Measurements from ENCODE around the gene PDE7B. TPM values are rescaled to one million over a fixed set of nuclear protein-coding genes. Genes with fewer than 3 reads are reported as not detected.

The PDE7B gene
- total RNA-seq, 2 donors from 2014 or later: 9.0 to 11.2 TPM

DNA sequence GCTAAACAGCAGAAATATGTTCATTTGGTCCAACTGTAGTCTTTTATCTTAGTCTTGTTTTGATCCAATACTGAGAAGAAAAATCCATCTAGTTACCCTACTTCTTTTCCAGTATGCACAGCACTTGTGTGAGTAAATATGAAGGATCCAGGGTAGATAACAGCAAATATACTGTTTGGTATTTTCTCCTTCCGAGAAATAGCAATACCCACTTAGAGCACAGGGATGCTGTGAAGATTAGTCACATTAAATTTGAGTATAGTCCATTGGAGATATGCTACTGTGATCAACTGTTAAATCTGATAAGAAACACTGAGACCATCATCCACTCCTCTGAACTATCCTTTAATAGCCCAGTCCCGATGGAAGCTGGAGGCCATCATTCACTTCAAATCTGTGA is 145.2 kb downstream of the PDE7B start:
- DNase-seq (ENCODE audit: low spot score): no peak
- Histone ChIP-seq H3K27me3 (no peaks in the 10 kb centered on the region), H3K27ac (no peak overlapping the region), H3K4me3 (no peak overlapping the region), H3K4me1 (no peaks in the 10 kb centered on the region), H3K36me3 (no peaks in the 10 kb centered on the region), H3K9me3 (peaks cover 0 to 10% of the 10 kb centered on the region in 2 donors)
- TF ChIP-seq, protein P1, sequence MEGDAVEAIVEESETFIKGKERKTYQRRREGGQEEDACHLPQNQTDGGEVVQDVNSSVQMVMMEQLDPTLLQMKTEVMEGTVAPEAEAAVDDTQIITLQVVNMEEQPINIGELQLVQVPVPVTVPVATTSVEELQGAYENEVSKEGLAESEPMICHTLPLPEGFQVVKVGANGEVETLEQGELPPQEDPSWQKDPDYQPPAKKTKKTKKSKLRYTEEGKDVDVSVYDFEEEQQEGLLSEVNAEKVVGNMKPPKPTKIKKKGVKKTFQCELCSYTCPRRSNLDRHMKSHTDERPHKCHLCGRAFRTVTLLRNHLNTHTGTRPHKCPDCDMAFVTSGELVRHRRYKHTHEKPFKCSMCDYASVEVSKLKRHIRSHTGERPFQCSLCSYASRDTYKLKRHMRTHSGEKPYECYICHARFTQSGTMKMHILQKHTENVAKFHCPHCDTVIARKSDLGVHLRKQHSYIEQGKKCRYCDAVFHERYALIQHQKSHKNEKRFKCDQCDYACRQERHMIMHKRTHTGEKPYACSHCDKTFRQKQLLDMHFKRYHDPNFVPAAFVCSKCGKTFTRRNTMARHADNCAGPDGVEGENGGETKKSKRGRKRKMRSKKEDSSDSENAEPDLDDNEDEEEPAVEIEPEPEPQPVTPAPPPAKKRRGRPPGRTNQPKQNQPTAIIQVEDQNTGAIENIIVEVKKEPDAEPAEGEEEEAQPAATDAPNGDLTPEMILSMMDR (IDR thresholded peaks at IDR 0.05): no peak

DNA sequence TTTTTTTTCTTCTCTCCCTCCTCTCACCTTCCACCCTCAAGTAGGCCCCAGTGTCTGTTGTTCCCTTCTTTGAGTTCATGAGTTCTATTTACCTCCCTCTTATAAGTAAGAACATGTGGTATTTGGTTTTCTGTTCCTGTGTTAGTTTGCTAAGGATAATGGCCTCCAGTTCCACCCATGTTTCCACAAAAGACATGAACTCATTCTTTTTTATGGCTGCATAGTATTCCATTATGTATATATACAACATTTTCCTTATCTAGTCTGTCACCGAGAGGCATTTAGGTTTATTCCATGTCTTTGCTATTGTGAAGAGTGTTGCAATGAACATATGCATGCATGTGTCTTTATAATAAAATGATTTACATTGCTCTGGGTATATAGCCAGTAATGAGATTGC is 147.9 kb downstream of the PDE7B start:
- Histone ChIP-seq H3K4me1 (no peaks in the 10 kb centered on the region), H3K27ac (no peak overlapping the region), H3K9me3 (peaks cover 0 to 10% of the 10 kb centered on the region in 2 donors), H3K4me3 (no peak overlapping the region), H3K36me3 (no peaks in the 10 kb centered on the region), H3K27me3 (no peaks in the 10 kb centered on the region)
- TF ChIP-seq, protein P1 (IDR thresholded peaks at IDR 0.05): no peak
- no peak for DNase-seq (ENCODE audit: low spot score)

DNA sequence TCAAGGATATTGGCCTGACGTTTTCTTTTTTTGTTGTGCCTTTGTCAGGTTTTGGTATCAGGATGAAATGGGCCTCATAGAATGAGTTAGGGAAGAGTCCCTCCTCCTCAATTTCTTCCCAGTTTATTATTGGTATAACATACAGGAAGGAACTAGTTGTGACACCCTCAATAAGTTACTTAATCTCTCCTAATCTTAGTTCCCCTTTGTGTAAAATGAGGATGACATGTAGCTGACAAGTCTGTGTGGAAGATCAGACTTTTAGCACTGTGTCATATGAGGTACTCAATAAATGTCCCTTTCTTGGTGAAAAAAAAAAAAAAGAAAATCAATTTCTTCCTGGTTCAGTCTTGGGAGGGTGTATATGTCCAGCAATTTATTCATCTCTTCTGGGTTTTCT is 155.8 kb downstream of the PDE7B start:
- peaks cover 0 to 11% of the 10 kb centered on the region in 2 donors for H3K4me1 ChIP-seq
- H3K27me3 ChIP-seq: no peaks in the 10 kb centered on the region
- no peak overlapping the region for H3K4me3 ChIP-seq
- TF ChIP-seq, protein P1 (IDR thresholded peaks at IDR 0.05): no peak
- H3K9me3 ChIP-seq: peaks cover 0 to 10% of the 10 kb centered on the region in 2 donors
- DNase-seq (ENCODE audit: low spot score): no peak
- no peaks in the 10 kb centered on the region for H3K36me3 ChIP-seq
- no peak overlapping the region for H3K27ac ChIP-seq

DNA sequence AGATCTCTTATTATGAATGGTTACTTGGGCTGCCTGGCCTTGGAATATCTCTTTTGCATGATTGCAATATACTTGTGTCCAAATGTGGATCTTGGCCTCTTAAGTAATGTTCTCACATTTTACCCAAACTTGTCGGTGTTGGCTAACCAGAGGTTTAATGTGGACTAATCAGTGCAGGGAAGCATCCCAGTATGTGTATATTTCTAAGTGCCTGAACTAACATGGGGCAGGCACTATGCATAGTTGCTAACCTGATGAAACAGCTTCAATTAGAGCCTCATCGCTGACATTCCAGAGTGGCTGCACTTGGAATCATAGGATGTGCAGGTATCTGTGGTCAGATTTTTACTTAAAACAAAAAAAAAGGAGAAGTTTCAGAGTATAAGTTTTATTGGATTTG is 160.0 kb downstream of the PDE7B start:
- no peaks in the 10 kb centered on the region for H3K27me3 ChIP-seq
- peaks cover 0 to 42% of the 10 kb centered on the region in 2 donors for H3K4me1 ChIP-seq
- TF ChIP-seq, protein P1 (IDR thresholded peaks at IDR 0.05): no peak
- H3K9me3 ChIP-seq: peaks cover 0 to 7% of the 10 kb centered on the region in 2 donors
- DNase-seq (ENCODE audit: low spot score): no peak
- H3K36me3 ChIP-seq: no peaks in the 10 kb centered on the region
- H3K4me3 ChIP-seq: no peak overlapping the region
- H3K27ac ChIP-seq: no peak overlapping the region

DNA sequence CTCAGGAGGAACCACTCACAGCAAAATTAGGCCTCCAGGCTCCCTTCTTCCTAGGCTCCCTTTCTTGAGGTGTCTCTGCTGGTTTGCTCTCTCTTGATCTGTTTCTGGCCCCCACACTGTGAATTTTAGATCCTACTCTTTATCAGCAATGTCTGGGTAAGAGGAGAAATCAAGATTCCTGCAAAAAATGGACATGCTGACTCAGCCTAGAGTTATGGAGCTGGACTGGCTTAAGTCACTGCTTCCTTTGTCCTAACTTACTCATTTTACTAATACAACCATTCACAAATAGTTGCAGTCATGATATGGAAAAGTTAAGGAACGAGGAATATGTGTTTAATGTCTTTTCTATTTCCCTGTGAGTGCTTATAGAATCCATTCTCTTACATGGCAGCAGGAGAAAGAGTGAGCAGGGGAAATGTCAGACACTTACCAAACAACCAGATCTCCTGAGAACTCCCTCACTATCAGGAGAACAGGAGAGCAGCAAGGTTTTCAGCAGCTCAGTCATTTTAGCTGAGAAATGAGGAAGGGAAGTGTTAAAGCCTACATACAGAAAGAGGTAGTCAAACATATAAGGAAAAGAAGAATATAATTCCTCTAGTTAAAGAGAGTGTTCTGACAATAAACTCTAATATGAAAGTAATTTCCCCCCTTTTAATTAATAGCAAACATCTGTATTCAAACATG is 160.8 kb downstream of the PDE7B start:
- Histone ChIP-seq H3K4me1 (peaks cover 0 to 42% of the 10 kb centered on the region in 2 donors), H3K27ac (no peak overlapping the region)

More for the DNA sequence above, 160.8 kb downstream of the PDE7B start:
- TF ChIP-seq, protein P1 (IDR thresholded peaks at IDR 0.05): no peak
- Histone ChIP-seq H3K9me3 (no peaks in the 10 kb centered on the region), H3K27me3 (no peaks in the 10 kb centered on the region), H3K4me3 (no peak overlapping the region), H3K36me3 (no peaks in the 10 kb centered on the region)
- no peak for DNase-seq (ENCODE audit: low spot score)

Data from right atrium auricular region (tissue), 2 donors.